NCI-H460 (cell line): ENCODE measurements around the gene SEMA3C. TPM values are rescaled to one million over a fixed set of nuclear protein-coding genes. Genes with fewer than 3 reads are reported as not detected.
A peak's percentile ranks its signal among the peaks of the same experiment; 100 is the strongest.
"Not testable (repeated sequence)": the region's sequence is repeated elsewhere in the genome, so short reads cannot be mapped to it uniquely, and the experiment has no call there.

Source experiments
- DNase-seq: peaks from one replicate; pipeline ENCODE4 v3.0.0-alpha.2; 2016; ENCODE audit warnings: low read depth; ENCODE audit errors: extremely low read depth
- total RNA-seq: library from RNA; depleted of rRNA; stranded (reverse); fragments of >200 nt; shearing (Covaris generic); gene quantifications from 2 replicates; pipeline ENCODE4 v1.2.3, GENCODE V29; 2014

The SEMA3C gene
- total RNA-seq, 1 experiment from 2014 or later = 8.2 TPM

- no peak for DNase-seq
Observed at GRCh38 chr7:80929619-80930018, 10.8 kb upstream of the SEMA3C start.

GRCh38 chr7:80926955-80927354 is 8.1 kb upstream of the SEMA3C start:
- not testable (repeated sequence) for DNase-seq

GRCh38 chr7:80924090-80924489 is 5.2 kb upstream of the SEMA3C start:
- no peak for DNase-seq

GRCh38 chr7:80923211-80923612 is 4.4 kb upstream of the SEMA3C start:
- DNase-seq = no peak

- DNase-seq = no peak
Observed at GRCh38 chr7:80922253-80923049, 3.6 kb upstream of the SEMA3C start.

GRCh38 chr7:80921130-80921529 is 2.3 kb upstream of the SEMA3C start:
- no peak for DNase-seq

GRCh38 chr7:80918399-80918798 is 452 bp downstream of the SEMA3C start:
- peak; percentile 13 for DNase-seq

GRCh38 chr7:80916770-80917741 is 1.8 kb downstream of the SEMA3C start:
- peak; percentile 28 for DNase-seq

GRCh38 chr7:80910228-80910627 is 8.6 kb downstream of the SEMA3C start:
- no peak for DNase-seq

- DNase-seq = no peak
Observed at GRCh38 chr7:80908360-80908797, 10.5 kb downstream of the SEMA3C start.

- DNase-seq = no peak
Observed at GRCh38 chr7:80907612-80908011, 11.2 kb downstream of the SEMA3C start.

GRCh38 chr7:80907141-80907601 is 11.7 kb downstream of the SEMA3C start:
- no peak for DNase-seq

GRCh38 chr7:80905334-80905733 is 13.5 kb downstream of the SEMA3C start:
- DNase-seq = no peak

- DNase-seq = no peak
Observed at GRCh38 chr7:80902716-80903308, 16.0 kb downstream of the SEMA3C start.

GRCh38 chr7:80902019-80902418 is 16.8 kb downstream of the SEMA3C start:
- DNase-seq = no peak

GRCh38 chr7:80900583-80901576 is 18.0 kb downstream of the SEMA3C start:
- DNase-seq = no peak

GRCh38 chr7:80896906-80897598 is 21.8 kb downstream of the SEMA3C start:
- DNase-seq = no peak

GRCh38 chr7:80895056-80895455 is 23.8 kb downstream of the SEMA3C start:
- no peak for DNase-seq

- DNase-seq = no peak
Observed at GRCh38 chr7:80891259-80891544, 27.6 kb downstream of the SEMA3C start.
